RWPE1 (cell line): ENCODE data around the gene PITPNC1.
"Not testable (repeated sequence)": the region's sequence is repeated elsewhere in the genome, so short reads cannot be mapped to it uniquely, and the experiment has no call there.

Experiments
- CTCF ChIA-PET: fragments of 350-600 bp; sonication (Branson Sonifier 250); formaldehyde crosslinking; extraction: SDS; loops from one replicate; lab custom pipeline; 2021; lab: Yijun Ruan, JAX
- POLR2A ChIA-PET: fragments of 400-600 bp; formaldehyde crosslinking; extraction: SDS; loops from one replicate; lab custom pipeline; 2020; ENCODE audit warnings: antibody characterized with exemption; ENCODE audit not compliant: low non-redundant PET; lab: Yijun Ruan, JAX
- DNase-seq: peaks from one replicate; pipeline ENCODE4 v3.0.0; 2012; ENCODE audit warnings: low spot score
- H3K27ac ChIP-seq: fragments of 450-650 bp; 2 replicates; pipeline ENCODE4 v1.5.1; 2017
- CTCF ChIP-seq: fragments of 450-650 bp; conservative IDR thresholded peaks from 2 replicates; pipeline ENCODE4 v1.5.1; 2017; ENCODE audit warnings: low read depth, mild to moderate bottlenecking

PITPNC1 gene

GRCh38 chr17:67574658-67575293 lies 197.7 kb downstream of the PITPNC1 start:
- DNase-seq, result no peak
- ChIA-PET CTCF (no interaction called here), POLR2A (no interaction called here)
- no peak overlapping the region for H3K27ac ChIP-seq
- TF ChIP-seq CTCF, result no peak

GRCh38 chr17:67575325-67575724 lies 198.2 kb downstream of the PITPNC1 start:
- ChIA-PET POLR2A (no interaction called here), CTCF (no interaction called here)
- H3K27ac ChIP-seq, result no peak overlapping the region
- TF ChIP-seq CTCF, result no peak
- DNase-seq, result no peak

GRCh38 chr17:67576471-67577115 lies 199.5 kb downstream of the PITPNC1 start:
- ChIA-PET POLR2A (no interaction called here), CTCF (interaction anchor here (0.5 kb wide), 1 partner anchor 48 kb away, joined by 3 read pairs; no protein-coding TSS in a partner anchor)
- H3K27ac ChIP-seq, result no peak overlapping the region
- no peak for TF ChIP-seq CTCF
- DNase-seq, result no peak

- H3K27ac ChIP-seq, result no peak overlapping the region
- no peak for DNase-seq
- POLR2A ChIA-PET, result no interaction called here
- no peak for TF ChIP-seq CTCF
- CTCF ChIA-PET, result interaction anchor here (0.6 kb wide), 1 partner anchor 141 kb away, joined by 8 read pairs; no protein-coding TSS in a partner anchor
These were observed 200.5 kb downstream of the PITPNC1 start for GRCh38 chr17:67577429-67578141.

- CTCF ChIA-PET, result no interaction called here
- H3K27ac ChIP-seq, result no peak overlapping the region
- TF ChIP-seq CTCF, result no peak
- POLR2A ChIA-PET, result no interaction called here
- no peak for DNase-seq
These were observed 201.0 kb downstream of the PITPNC1 start for GRCh38 chr17:67578142-67578457.

GRCh38 chr17:67578679-67579405 lies 201.8 kb downstream of the PITPNC1 start:
- DNase-seq, CTCF ChIA-PET, H3K27ac ChIP-seq, POLR2A ChIA-PET: not testable (repeated sequence)
